ENCODE results near the gene TRUB2. TPM values are rescaled to one million over a fixed set of nuclear protein-coding genes. Genes with fewer than 3 reads are reported as not detected.
"Not testable (repeated sequence)": the region's sequence is repeated elsewhere in the genome, so short reads cannot be mapped to it uniquely, and the experiment has no call there.

TRUB2 gene
- total RNA-seq, 1 donor from 2014 or later, result 33.4 TPM

DNA sequence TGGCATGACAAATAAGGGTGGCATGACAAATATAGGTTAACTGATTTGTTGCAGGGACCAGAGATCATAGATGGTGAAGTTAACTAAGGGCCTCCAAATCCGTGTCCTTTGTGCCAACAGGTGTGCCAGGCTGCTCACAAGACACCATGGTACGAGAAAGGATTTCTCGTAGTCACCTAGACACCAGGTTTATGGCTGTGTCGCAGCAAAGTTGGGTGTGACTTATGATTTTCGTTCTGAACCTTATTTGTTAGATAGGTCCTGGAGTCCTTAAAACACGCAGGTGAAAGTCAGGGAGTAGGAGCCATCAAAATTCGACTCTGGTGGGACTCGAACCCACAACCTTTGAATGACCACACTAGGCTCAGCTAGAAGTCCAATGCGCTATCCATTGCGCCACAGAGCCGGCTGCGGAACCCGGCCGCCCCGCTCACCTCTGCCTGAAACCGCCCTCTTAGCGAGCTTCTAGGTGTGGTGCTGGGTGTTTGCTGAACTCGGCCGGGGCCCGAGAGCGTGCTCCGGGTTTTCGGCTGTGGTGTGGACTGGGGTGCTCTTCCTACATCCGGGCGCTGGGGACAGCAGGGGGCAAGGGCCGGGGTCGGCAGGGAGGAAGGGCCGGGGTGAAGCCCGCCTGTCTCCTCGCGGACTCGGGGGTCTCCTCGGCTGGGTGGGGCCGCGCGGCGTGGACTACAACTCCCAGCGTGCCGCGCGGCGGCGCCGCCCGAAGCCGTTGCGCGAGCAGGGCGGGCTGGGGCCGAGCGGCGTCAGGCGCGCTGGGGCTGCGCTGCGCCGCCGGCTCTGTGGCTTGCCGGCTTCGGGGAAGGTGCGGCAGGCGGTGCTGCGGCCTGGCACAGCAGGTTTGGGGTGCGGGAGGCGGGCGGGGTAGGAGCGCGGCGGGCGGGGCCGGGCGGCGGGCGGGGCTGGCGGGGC, 17.8 kb upstream of the TRUB2 start, which contains the start of gene SLC27A4:
Gene SLC27A4, plus strand, starts transcription at position 767 of the 930 bp plus-strand sequence. CDS start 2,606 bp downstream, outside the sequence.
- peaks cover 7% of the 10 kb centered on the region for H3K4me1 Mint-ChIP-seq
- no peaks in the 10 kb centered on the region for H3K36me3 Mint-ChIP-seq (ENCODE audit: low read depth)
- H3K27ac Mint-ChIP-seq (ENCODE audit: unreplicated experiment), result no peak within 1 kb of the TSS
- TF ChIP-seq CTCF (conservative IDR thresholded peaks at IDR 0.05), result no peak
- peak within 1 kb of the TSS; percentile 95 for H3K4me3 Mint-ChIP-seq
- peaks cover 2% of the 10 kb centered on the region for H3K27me3 Mint-ChIP-seq (ENCODE audit: low read depth)
- DNase-seq (ENCODE audit: low read depth, low spot score), result peak; percentile 67
- H3K9me3 Mint-ChIP-seq, result no peaks in the 10 kb centered on the region

GRCh38 chr9:128338852-128339614, 16.8 kb upstream of the TRUB2 start:
- not testable (repeated sequence) for H3K27me3 Mint-ChIP-seq (ENCODE audit: low read depth); H3K4me1 Mint-ChIP-seq; H3K9me3 Mint-ChIP-seq; H3K27ac Mint-ChIP-seq (ENCODE audit: unreplicated experiment); DNase-seq (ENCODE audit: low read depth, low spot score); H3K36me3 Mint-ChIP-seq (ENCODE audit: low read depth)
- peak overlapping the region; percentile 95 for H3K4me3 Mint-ChIP-seq

- no peaks in the 10 kb centered on the region for H3K36me3 Mint-ChIP-seq (ENCODE audit: low read depth)
- H3K27me3 Mint-ChIP-seq (ENCODE audit: low read depth), result peaks cover 2% of the 10 kb centered on the region
- no peak for DNase-seq (ENCODE audit: low read depth, low spot score)
- peak overlapping the region; percentile 62 for H3K4me3 Mint-ChIP-seq
- no peaks in the 10 kb centered on the region for H3K9me3 Mint-ChIP-seq
- TF ChIP-seq CTCF (conservative IDR thresholded peaks at IDR 0.05), result no peak
- H3K27ac Mint-ChIP-seq (ENCODE audit: unreplicated experiment), result no peak overlapping the region
- H3K4me1 Mint-ChIP-seq, result peaks cover 7% of the 10 kb centered on the region
Observed at GRCh38 chr9:128337936-128338335, 15.7 kb upstream of the TRUB2 start.

GRCh38 chr9:128335914-128336313, 13.7 kb upstream of the TRUB2 start:
- Mint-ChIP-seq H3K4me3 (no peak overlapping the region), H3K36me3 (ENCODE audit: low read depth) (no peaks in the 10 kb centered on the region), H3K4me1 (no peaks in the 10 kb centered on the region), H3K9me3 (no peaks in the 10 kb centered on the region), H3K27me3 (ENCODE audit: low read depth) (no peaks in the 10 kb centered on the region), H3K27ac (ENCODE audit: unreplicated experiment) (no peak overlapping the region)
- DNase-seq (ENCODE audit: low read depth, low spot score), result no peak
- no peak for TF ChIP-seq CTCF (conservative IDR thresholded peaks at IDR 0.05)

- Mint-ChIP-seq H3K4me1 (no peaks in the 10 kb centered on the region), H3K36me3 (ENCODE audit: low read depth) (no peaks in the 10 kb centered on the region), H3K27me3 (ENCODE audit: low read depth) (no peaks in the 10 kb centered on the region), H3K27ac (ENCODE audit: unreplicated experiment) (no peak overlapping the region), H3K9me3 (no peaks in the 10 kb centered on the region), H3K4me3 (peak overlapping the region; percentile 66)
- DNase-seq (ENCODE audit: low read depth, low spot score), result no peak
- no peak for TF ChIP-seq CTCF (conservative IDR thresholded peaks at IDR 0.05)
Observed at GRCh38 chr9:128335161-128335560, 12.9 kb upstream of the TRUB2 start.

Measured in neural crest cell (in vitro differentiated cells).